Endothelial cell of umbilical vein (primary cell): Measurements from ENCODE around the gene FREM1. TPM values are rescaled to one million over a fixed set of nuclear protein-coding genes. Genes with fewer than 3 reads are reported as not detected.

ENCODE experiments used
- BruUV-seq: library from RNA; stranded (reverse); fragments of 400-500 nt; replicated peaks from 2 replicates; lab custom pipeline; 2021; lab: Mats Ljungman, UMichigan
- CTCF ChIA-PET: fragments of 300-600, 350-600 bp; sonication (Branson Sonifier 250); formaldehyde crosslinking; loops from one replicate; lab custom pipeline; 2021; ENCODE audit warnings: antibody characterized with exemption, inconsistent platforms; lab: Charles Lee
- POLR2A ChIA-PET: fragments of 300-600, 350-600 bp; sonication (Branson Sonifier 250); formaldehyde crosslinking; loops from one replicate; lab custom pipeline; 2021; ENCODE audit warnings: antibody characterized with exemption, inconsistent platforms; lab: Charles Lee
- DNase-seq: peaks from one replicate; pipeline ENCODE4 v3.0.0-alpha.2; 2011; ENCODE audit warnings: low read depth, low spot score
- FAIRE-seq: peaks from 2 replicates; lab custom pipeline; 2011; peaks lifted over from hg19 to GRCh38; lab: Jason Lieb, UNC
- H2AFZ ChIP-seq: 2 replicates; pipeline ENCODE4 v1.6.0; 2012; ENCODE audit warnings: low read depth, low read length, control low read depth, inconsistent platforms
- H3K27ac ChIP-seq: 2 replicates; pipeline ENCODE4 v1.5.1; 2011; ENCODE audit warnings: low read depth, mild to moderate bottlenecking, control low read depth, low read length, moderate library complexity; ENCODE audit not compliant: insufficient read depth
- H3K27me3 ChIP-seq, 2 experiments: 2 replicates each; pipeline versions ENCODE4 v1.6.0 to v1.6.1; 2011; ENCODE audit warnings: low read length in 2 of 2, mixed read lengths in 1 of 2; ENCODE audit not compliant: control insufficient read depth in 2 of 2, insufficient read depth in 2 of 2
- H3K36me3 ChIP-seq, 2 experiments: 2 replicates in 1 of 2; 3 replicates in 1 of 2; pipeline ENCODE4 v1.5.1; 2011; ENCODE audit warnings: low read length in 2 of 2, mild to moderate bottlenecking in 1 of 2, moderate library complexity in 1 of 2; ENCODE audit not compliant: control insufficient read depth in 2 of 2, insufficient read depth in 2 of 2; ENCODE audit errors: extremely low read depth in 1 of 2
- H3K4me1 ChIP-seq: 3 replicates; pipeline ENCODE4 v1.5.1; 2011; ENCODE audit warnings: mild to moderate bottlenecking, low read length; ENCODE audit not compliant: control insufficient read depth, insufficient read depth; ENCODE audit errors: extremely low read depth
- H3K4me2 ChIP-seq: 2 replicates; pipeline ENCODE4 v1.6.1; 2011; ENCODE audit warnings: low read length, control low read depth, mixed read lengths; ENCODE audit not compliant: insufficient read depth
- H3K4me3 ChIP-seq, 3 experiments: fragments of 200-600 bp in 1 of 3; sonication (generic), shearing (Covaris generic) in 1 of 3; replicated peaks in 1 of 3; 2 replicates each; pipeline ENCODE4 v1.5.1; 2011 to 2016; ENCODE audit warnings: control low read depth in 3 of 3, low read length in 3 of 3, mild to moderate bottlenecking in 2 of 3, inconsistent platforms in 1 of 3, low read depth in 1 of 3, moderate library complexity in 1 of 3; ENCODE audit not compliant: insufficient read depth in 1 of 3
- H3K79me2 ChIP-seq: 2 replicates; pipeline ENCODE4 v1.6.0; 2012; ENCODE audit warnings: low read length, inconsistent platforms; ENCODE audit not compliant: control insufficient read depth, insufficient read depth
- H3K9ac ChIP-seq: replicated peaks from 2 replicates; pipeline ENCODE3; 2011; ENCODE audit warnings: low read length, control low read depth; ENCODE audit not compliant: insufficient read depth; ENCODE audit errors: extremely low read depth
- H3K9me1 ChIP-seq: replicated peaks from 3 replicates; pipeline ENCODE4 v1.6.0; 2011; ENCODE audit warnings: mild to moderate bottlenecking, low read length; ENCODE audit not compliant: control insufficient read depth, insufficient read depth; ENCODE audit errors: extremely low read depth
- H3K9me3 ChIP-seq: replicated peaks from 2 replicates; pipeline ENCODE4 v1.5.1; 2012; ENCODE audit warnings: low read length, inconsistent platforms; ENCODE audit not compliant: control insufficient read depth, insufficient read depth
- H4K20me1 ChIP-seq: replicated peaks from 2 replicates; pipeline ENCODE3; 2011; ENCODE audit warnings: mild to moderate bottlenecking, low read length; ENCODE audit not compliant: control insufficient read depth, insufficient read depth; ENCODE audit errors: extremely low read depth
- CTCF ChIP-seq, 2 donors: IDR thresholded peaks; 1 replicate in 1 of 2; 2 replicates in 1 of 2; pipeline ENCODE4 v1.5.1; 2011; ENCODE audit warnings: low read length in 2 of 2, mild to moderate bottlenecking in 2 of 2, moderate library complexity in 2 of 2, control low read depth in 1 of 2, inconsistent platforms in 1 of 2, low read depth in 1 of 2; ENCODE audit not compliant: insufficient read depth in 1 of 2; ENCODE audit errors: extremely low read depth in 1 of 2
- EZH2 ChIP-seq: IDR thresholded peaks from 2 replicates; pipeline ENCODE4 v1.6.1; 2012; ENCODE audit warnings: borderline replicate concordance, low read depth, mild to moderate bottlenecking, moderate library complexity, low read length, inconsistent platforms; ENCODE audit not compliant: severe bottlenecking
- FOS ChIP-seq: IDR thresholded peaks from 2 replicates; pipeline ENCODE4 v1.6.1; 2011; ENCODE audit warnings: mild to moderate bottlenecking, low read length, moderate library complexity, borderline replicate concordance; ENCODE audit not compliant: insufficient read depth
- GATA2 ChIP-seq: IDR thresholded peaks from 2 replicates; pipeline ENCODE4 v1.7.0; 2011; ENCODE audit warnings: low read depth, mild to moderate bottlenecking, moderate library complexity, mixed read lengths, low read length; ENCODE audit not compliant: insufficient read length, insufficient read depth
- JUN ChIP-seq: IDR thresholded peaks from 2 replicates; pipeline ENCODE4 v1.6.1; 2011; ENCODE audit warnings: borderline replicate concordance, low read depth; ENCODE audit not compliant: insufficient read length, insufficient read depth
- MAX ChIP-seq: IDR thresholded peaks from 2 replicates; pipeline ENCODE4 v1.6.1; 2011; ENCODE audit not compliant: insufficient read depth, insufficient read length
- MYC ChIP-seq: IDR thresholded peaks from one replicate; pipeline ENCODE4 v1.6.1; 2011; ENCODE audit warnings: mild to moderate bottlenecking, low read depth, low read length
- POLR2A ChIP-seq: IDR thresholded peaks from 2 replicates; pipeline ENCODE4 v1.6.1; 2012; ENCODE audit warnings: low read depth, mild to moderate bottlenecking, control low read depth, low read length
- POLR2AphosphoS5 ChIP-seq: IDR thresholded peaks from 2 replicates; pipeline ENCODE4 v1.6.1; 2012; ENCODE audit warnings: low read depth, mild to moderate bottlenecking, control low read depth, low read length, moderate library complexity; ENCODE audit not compliant: insufficient read depth
- dilution Hi-C: fragments of 300-500 bp; cut with MboI; formaldehyde crosslinking; loops from one replicate; pipeline ENCODE4 v1.15.0; 2019; ENCODE audit warnings: low sequenced_read_pairs; ENCODE audit not compliant: extremely low pct_ligation_motif_present
- intact Hi-C: fragments of 100-400 bp; cut with micrococcal nuclease; formaldehyde crosslinking; loops from one replicate; pipeline ENCODE4 v1.10.0; 2022
- polyA plus RNA-seq, 4 experiments: library from polyadenylated mRNA; depleted of rRNA in 3 of 4; stranded (reverse) in 3 of 4; unstranded in 1 of 4; fragments of >200 nt; gene quantifications; 2 replicates each; pipeline versions ENCODE4 v1.2.1 to v1.2.3, GENCODE V29; 2011 to 2012; ENCODE audit warnings: missing spikeins in 1 of 4
- total RNA-seq: library from RNA; stranded (reverse); gene quantifications from 2 replicates; pipeline ENCODE4 v1.2.3, GENCODE V29; 2021

Gene FREM1
- total and polyA plus RNA-seq, 2 donors (not counting 3 experiments of a cell fraction or from before 2014, with no cell fraction given): 0.10 to 0.29 TPM

GRCh38 chr9:14775917-14776316 is 134.3 kb downstream of the FREM1 start:
- intact Hi-C loops: no loop called here
- FAIRE-seq (no peak), DNase-seq (no peak)
- H3K36me3 ChIP-seq: no peaks in the 10 kb centered on the region
- no peak overlapping the region for H3K27ac ChIP-seq
- no peak overlapping the region for H3K4me3 ChIP-seq
- dilution Hi-C loops: no loop called here
- H3K27me3 ChIP-seq: peaks cover 0 to 1% of the 10 kb centered on the region in 2 experiments
- TF ChIP-seq POLR2A (no peak), FOS (no peak), MYC (no peak), JUN (no peak), CTCF (IDR thresholded peaks at IDR 0.05; ENCODE audit: extremely low read depth in 1 of 2, insufficient read depth in 1 of 2, low read depth in 1 of 2, low read length in 2 of 2) (no peak), EZH2 (no peak), GATA2 (no peak), MAX (no peak), POLR2AphosphoS5 (no peak)
- no peaks in the 10 kb centered on the region for H4K20me1 ChIP-seq
- H3K9ac ChIP-seq: no peak overlapping the region
- POLR2A ChIA-PET: no interaction called here
- no peaks in the 10 kb centered on the region for H3K4me1 ChIP-seq
- H3K9me3 ChIP-seq: no peaks in the 10 kb centered on the region
- no peak overlapping the region for H2AFZ ChIP-seq
- CTCF ChIA-PET: interaction anchor here (1.1 kb wide), 1 partner anchor 359 kb away, joined by 3 read pairs; no protein-coding TSS in a partner anchor
- no peak overlapping the region for H3K4me2 ChIP-seq
- no peaks in the 10 kb centered on the region for H3K79me2 ChIP-seq
- H3K9me1 ChIP-seq: no peaks in the 10 kb centered on the region
- no TSS peak for BruUV-seq
